ENCODE data around the gene C10orf95. TPM values are rescaled to one million over a fixed set of nuclear protein-coding genes. Genes with fewer than 3 reads are reported as not detected.
"Not testable (repeated sequence)": the region's sequence is repeated elsewhere in the genome, so short reads cannot be mapped to it uniquely, and the experiment has no call there.

Gene C10orf95
- total RNA-seq, 4 donors from 2014 or later, result 1.0 TPM; not detected in 3

DNA sequence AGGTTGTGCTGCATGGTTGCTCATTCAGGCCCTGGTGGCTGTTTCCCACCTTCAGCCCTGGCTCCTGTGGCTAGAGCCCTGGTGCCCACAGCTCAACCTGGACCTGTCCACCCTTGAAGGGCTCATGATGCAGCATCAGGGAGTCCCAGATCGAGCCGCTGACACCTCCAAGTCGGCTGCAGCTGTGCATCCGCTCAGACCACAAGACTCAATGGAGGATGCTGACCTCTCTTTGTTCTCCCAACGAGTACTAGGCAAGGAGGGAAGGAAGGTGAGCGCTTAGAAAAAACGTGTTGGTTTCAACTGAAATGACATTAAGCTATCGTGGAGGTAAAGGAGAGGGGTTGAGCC lies 9.5 kb upstream of the C10orf95 start:
- Histone ChIP-seq H3K4me3 (peak overlapping the region; percentile 59 to 62 (median 59)), H3K36me3 (no peaks in the 10 kb centered on the region), H3K27ac (replicated peaks in 1 of 4) (peak overlapping the region in 1 of 4 donors; percentile 61), H3K4me1 (peaks cover 18 to 30% (median 21%) of the 10 kb centered on the region in 4 donors), H3K27me3 (no peaks in the 10 kb centered on the region), H3K9me3 (no peaks in the 10 kb centered on the region)
- TF ChIP-seq POLR2A (IDR thresholded peaks at IDR 0.05; ENCODE audit: low read depth) (no peak), CTCF (IDR thresholded peaks at IDR 0.05) (no peak), EP300 (IDR thresholded peaks at IDR 0.05) (peak; percentile 12)
- intact Hi-C loops (cut with DNase I), result no loop called here
- WGBS, result 38% methylated on average over 8 of the region's 8 CpGs
- no peak for DNase-seq (ENCODE audit: extremely low spot score)

DNA sequence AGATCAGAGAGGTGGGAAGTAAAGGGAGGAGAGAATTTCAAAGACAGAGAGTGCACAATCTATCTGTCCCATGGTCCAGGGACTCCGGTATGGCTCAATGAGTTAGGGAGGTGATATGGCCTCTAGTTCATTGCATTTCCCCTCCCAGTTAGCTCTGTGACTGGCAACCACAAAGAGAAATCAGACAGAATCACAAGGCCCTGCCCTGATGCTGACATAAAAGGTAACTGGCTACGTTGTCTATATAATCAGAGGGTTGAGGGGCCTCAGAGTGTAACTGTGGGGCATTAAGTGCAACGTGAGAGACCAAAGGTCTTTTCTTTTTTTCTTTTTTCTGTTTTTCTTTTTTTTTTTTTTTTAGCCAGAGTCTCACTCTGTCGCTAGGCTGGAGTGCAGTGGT lies 7.3 kb upstream of the C10orf95 start:
- Histone ChIP-seq H3K27me3 (no peaks in the 10 kb centered on the region), H3K36me3 (peaks cover 0 to 5% (median 0%) of the 10 kb centered on the region in 4 donors), H3K4me1 (peaks cover 18 to 30% (median 21%) of the 10 kb centered on the region in 4 donors), H3K4me3 (no peak overlapping the region), H3K9me3 (no peaks in the 10 kb centered on the region), H3K27ac (replicated peaks in 1 of 4) (no peak overlapping the region)
- TF ChIP-seq POLR2A (IDR thresholded peaks at IDR 0.05; ENCODE audit: low read depth) (no peak), CTCF (IDR thresholded peaks at IDR 0.05) (no peak), EP300 (IDR thresholded peaks at IDR 0.05) (no peak)
- DNase-seq (ENCODE audit: extremely low spot score), result no peak
- 92% methylated on average over 4 of the region's 4 CpGs for WGBS
- intact Hi-C loops (cut with DNase I), result no loop called here

DNA sequence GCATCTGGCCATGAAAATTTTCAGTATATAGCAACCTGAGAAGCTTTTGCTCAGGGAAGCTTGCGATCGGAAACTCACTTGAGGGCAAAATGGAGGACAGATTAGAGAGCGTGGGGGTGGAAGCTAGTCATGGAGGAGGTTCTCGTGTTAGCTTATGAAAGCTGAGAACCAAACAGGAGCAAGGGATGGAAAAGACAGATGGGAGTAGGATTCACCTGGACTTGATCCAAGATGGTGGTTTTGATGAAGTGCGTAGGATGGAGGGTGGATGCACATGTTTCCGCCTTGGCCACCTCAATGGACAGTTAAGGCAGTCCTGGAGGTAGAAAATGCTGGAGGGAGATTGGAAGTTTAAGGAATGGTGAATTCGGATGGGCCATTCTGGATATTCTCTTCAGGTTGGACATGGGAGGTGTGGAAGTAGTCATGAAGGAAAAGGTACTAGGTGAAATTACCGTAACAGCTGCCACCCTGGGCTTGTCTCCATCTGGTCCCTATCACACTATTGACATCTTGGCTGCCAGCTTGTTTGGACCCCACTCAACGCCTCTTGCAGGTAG lies 6.3 kb upstream of the C10orf95 start:
- Histone ChIP-seq H3K4me3 (no peak overlapping the region), H3K4me1 (peaks cover 15 to 24% (median 20%) of the 10 kb centered on the region in 4 donors), H3K9me3 (no peaks in the 10 kb centered on the region), H3K27ac (replicated peaks in 1 of 4) (no peak overlapping the region), H3K27me3 (no peaks in the 10 kb centered on the region), H3K36me3 (peaks cover 0 to 6% (median 0%) of the 10 kb centered on the region in 4 donors)
- 89% methylated on average over 9 of the region's 9 CpGs for WGBS
- intact Hi-C loops (cut with DNase I), result no loop called here
- TF ChIP-seq POLR2AphosphoS5 (IDR thresholded peaks at IDR 0.05), result no peak
- TF ChIP-seq EP300 (IDR thresholded peaks at IDR 0.05), result no peak
- TF ChIP-seq POLR2A (IDR thresholded peaks at IDR 0.05; ENCODE audit: low read depth), result no peak
- no peak for TF ChIP-seq CTCF (IDR thresholded peaks at IDR 0.05)
- no peak for DNase-seq (ENCODE audit: extremely low spot score)

- Histone ChIP-seq H3K27me3 (no peaks in the 10 kb centered on the region), H3K4me1 (peaks cover 9 to 21% (median 14%) of the 10 kb centered on the region in 4 donors), H3K9me3 (no peaks in the 10 kb centered on the region), H3K4me3 (no peak overlapping the region), H3K36me3 (peaks cover 0 to 10% (median 0%) of the 10 kb centered on the region in 4 donors), H3K27ac (replicated peaks in 1 of 4) (no peak overlapping the region)
- DNase-seq (ENCODE audit: extremely low spot score), result no peak
- WGBS, result 71% methylated on average over 7 of the region's 7 CpGs
- TF ChIP-seq CTCF (IDR thresholded peaks at IDR 0.05) (no peak), POLR2AphosphoS5 (IDR thresholded peaks at IDR 0.05) (no peak), POLR2A (IDR thresholded peaks at IDR 0.05; ENCODE audit: low read depth) (no peak), EP300 (IDR thresholded peaks at IDR 0.05) (no peak)
- intact Hi-C loops (cut with DNase I), result no loop called here
Observed at GRCh38 chr10:102455893-102456471, 4.6 kb upstream of the C10orf95 start.

DNA sequence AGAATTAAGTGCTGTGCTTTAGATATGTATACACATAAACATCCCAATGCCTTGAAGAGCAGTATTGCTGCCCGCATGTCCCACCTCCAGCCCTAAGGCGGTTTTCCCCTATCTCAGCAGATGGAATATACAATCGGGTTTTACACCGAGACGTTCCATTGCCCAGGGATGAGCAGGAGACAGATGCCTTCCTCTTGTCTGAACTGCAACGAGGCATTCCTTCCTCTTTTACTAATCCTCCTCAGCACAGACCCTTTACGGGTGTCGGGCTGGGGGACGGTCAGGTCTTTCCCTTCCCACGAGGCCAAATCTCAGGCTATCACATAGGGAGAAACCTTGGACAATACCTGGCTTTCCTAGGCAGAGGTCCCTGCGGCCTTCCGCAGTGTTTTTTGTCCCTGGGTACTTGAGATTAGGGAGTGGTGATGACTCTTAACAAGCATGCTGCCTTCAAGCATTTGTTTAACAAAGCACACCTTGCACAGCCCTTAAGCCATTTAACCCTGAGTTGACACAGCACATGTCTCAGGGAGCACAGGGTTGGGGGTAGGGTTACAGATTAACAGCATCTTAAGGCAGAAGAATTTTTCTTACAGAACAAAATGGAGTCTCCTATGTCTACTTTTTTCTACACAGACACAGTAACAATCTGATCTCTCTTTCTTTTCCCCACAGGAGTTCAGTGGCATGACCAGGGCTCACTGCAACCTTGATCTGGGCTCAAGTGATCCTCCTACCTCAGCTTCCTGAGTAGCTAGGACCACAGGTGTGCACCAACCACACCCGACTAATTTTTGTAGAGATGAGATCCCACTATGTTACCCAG lies 3.5 kb upstream of the C10orf95 start:
- H3K4me1 ChIP-seq, result peaks cover 5 to 23% (median 13%) of the 10 kb centered on the region in 4 donors
- H3K4me3 ChIP-seq; intact Hi-C loops (cut with DNase I); DNase-seq (ENCODE audit: extremely low spot score); H3K27ac ChIP-seq (replicated peaks in 1 of 4); H3K36me3 ChIP-seq; H3K9me3 ChIP-seq; H3K27me3 ChIP-seq: not testable (repeated sequence)
- 73% methylated on average over 12 of the region's 13 CpGs for WGBS

Data from esophagus muscularis mucosa (tissue), 4 donors.